Measurements from ENCODE around the gene PACSIN2.

Gene PACSIN2

DNA sequence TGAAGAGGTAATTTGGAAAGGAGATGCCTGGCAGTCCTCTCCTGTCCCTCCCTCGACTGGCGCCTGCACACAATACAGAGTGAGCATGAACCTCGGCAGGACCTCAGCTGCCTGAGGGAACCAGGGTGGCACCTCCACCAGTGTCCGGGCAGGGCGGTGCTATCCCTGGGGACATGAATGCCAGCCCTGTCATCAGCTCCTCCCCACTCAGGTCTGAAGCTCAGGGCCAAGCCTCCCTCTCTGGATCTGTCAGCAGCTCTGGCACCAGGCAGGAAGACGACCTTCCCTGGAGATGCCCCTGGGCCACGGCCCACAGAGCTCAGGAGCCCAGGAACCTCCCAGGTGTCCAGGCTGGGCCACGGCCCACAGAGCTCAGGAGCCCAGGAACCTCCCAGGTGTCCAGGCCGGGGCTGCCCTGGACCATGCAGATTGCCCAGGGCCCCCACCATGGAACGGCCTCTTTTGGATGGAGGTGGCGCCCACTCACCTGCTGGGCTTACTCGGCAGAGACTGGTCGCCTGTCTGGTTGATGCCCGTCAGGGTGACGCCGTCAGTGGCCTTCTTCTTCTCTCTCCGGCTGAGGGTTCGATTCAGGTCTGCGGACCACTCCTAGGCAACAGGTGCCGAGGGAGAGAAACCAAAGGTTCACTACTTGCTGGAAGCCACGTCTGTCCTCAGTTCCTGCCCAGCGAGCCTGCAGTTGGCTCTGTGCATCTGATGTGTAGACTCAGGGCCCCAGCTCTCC is 136.2 kb downstream of the PACSIN2 start:
- DNase-seq = no peak

GRCh38 chr22:42877597-42878340 is 137.2 kb downstream of the PACSIN2 start:
- DNase-seq = no peak

- no peak for DNase-seq
Measured at GRCh38 chr22:42877158-42877557, 137.8 kb downstream of the PACSIN2 start.

DNA sequence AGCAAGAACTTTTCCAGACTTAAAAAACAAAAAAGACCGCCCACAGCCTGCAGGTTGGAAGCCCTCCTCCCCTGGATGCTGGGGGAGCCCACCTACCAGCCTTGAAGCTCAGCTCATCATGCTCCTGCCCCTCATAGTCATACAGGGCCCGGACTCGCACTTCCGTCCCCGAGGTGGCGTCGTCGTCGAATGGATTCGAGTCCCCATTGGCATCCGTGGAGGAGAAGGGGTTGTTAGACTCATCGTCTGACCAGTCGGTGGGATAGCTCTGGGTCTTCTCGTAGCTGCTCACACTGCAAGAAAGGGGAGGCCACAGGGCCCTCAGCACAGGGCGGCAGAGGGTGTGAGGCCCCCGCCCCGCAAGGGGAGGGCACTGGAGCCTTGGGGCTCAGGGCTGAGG is 138.9 kb downstream of the PACSIN2 start:
- DNase-seq = no peak

DNA sequence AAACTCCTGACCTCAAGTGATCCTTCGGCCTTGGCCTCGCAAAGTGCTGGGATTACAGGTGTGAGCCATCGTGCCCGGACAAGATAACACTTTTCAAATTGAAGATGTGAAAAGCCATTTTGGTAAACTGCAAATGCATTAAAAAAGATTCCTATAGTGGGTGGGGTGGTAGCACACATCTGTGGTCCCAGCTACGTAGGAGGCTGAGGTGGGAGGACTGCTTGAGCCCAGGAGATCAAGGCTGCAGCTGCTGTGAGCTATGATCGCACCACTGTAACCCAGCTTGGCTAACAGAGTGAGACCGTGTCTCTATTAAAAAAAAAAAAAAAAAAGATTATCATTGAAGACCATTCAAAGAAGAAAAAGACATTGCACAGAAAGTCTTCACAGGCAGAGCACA is 140.9 kb downstream of the PACSIN2 start:
- no peak for DNase-seq

DNA sequence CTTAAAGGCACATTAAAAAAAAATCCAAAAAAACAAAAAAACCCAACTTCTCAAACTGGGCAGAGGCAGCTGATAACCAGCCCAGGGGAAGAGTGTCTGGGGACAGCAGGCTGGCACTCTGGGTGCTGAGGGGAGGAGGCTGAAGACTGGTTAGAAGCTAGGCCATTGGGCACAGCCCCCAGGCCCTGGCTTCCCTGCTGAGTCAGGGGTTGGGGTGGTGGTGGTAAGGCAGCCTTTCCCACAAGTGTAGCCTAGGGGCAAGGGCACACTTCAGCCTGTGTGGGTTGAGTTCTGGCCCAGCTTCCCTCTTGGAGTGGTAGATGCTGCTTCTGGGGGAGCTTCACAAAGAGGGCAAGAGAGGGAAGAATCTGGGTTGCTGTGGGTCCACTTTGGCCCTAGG is 141.6 kb downstream of the PACSIN2 start:
- no peak for DNase-seq

DNA sequence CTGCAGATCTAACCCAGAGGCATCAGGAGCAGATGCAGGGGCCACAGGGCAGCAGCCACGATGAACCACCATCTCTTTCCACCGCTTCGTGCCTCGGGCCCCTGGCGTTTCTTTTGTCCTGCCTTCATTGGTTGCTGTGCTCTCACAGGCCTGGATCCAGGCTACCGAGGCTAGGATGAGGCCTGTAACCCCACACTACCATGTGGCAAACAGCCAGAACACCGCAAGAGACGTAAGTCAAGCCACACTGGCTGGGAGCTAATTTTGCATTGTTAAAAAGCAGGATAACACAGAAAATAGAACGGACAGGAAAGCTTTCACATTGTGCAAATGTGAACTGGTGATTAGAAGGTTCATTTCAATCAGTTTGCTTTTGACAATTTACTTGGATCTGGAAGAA is 142.1 kb downstream of the PACSIN2 start:
- DNase-seq = no peak

DNA sequence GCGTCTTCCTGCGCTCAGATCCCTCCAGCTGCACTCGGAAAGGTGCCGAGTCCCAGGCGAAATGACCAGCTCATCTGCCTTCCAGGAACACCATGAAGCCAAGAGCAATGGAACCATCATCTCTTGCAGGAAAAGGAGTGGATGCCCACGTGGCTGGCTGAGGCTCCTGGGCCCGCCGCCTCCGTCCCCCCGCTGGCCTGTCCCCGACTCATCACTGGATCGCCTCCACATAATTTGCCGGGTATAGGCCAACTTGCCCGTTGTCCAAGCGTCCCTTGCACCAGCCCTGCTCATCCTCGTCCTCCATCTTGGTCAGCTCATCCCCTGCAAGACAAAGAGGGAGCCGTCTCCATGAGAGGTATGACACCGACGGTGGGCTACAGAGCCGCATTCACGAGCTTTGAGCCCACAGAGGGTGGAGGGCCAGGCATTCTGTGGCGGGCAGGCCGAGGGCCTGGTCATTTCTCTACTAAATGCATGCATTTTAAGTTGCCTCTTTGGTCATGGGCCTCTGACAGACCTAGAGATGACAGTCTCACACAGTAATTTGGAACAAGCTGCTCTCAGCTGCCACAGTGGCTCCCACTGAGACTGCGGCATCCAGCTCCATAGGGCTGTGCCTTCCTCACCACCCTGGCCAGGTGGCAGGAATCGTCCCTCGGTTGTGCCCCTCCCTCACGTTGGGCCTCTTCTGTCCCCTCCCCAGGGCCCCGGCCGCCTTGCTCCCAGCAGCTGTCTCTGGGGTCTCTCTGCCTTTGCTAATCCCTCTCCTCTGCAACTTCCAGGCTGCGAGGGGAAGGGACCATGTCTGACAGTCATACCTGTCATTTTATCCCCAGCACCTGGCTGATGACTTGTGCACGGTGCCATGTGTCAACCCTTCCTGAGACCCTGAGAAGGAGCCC is 143.6 kb downstream of the PACSIN2 start:
- no peak for DNase-seq

DNA sequence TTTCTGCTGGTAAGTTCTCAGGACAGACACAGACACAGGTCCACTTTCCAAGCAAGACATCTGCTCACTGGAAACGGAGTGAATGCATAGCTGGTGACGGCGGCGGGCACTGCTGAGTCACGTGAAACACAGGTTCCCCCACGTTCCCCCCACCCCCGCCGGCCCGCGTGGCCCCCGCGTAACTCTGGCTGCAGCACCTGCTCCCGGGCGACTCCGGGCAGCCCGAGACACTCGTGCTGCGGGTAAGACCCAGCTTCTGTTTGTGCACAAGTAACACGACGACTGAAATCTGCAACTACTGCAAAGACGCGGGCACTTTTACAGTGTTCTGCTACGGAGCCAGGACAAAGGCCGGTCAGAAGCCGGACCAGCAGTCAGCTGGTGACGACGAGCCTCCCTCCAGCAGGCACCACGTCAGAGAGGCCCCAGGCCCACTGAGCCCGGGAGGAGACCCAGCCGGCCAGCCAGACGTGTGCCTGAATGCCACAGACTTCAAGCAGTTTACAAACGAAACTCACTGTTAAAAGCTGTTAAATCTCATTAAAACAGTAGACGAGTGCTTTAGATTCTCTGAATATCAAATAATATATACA is 145.0 kb downstream of the PACSIN2 start:
- DNase-seq = no peak

- no peak for DNase-seq
Measured at GRCh38 chr22:42869463-42869862, 145.5 kb downstream of the PACSIN2 start.

GRCh38 chr22:42868751-42869251 is 146.1 kb downstream of the PACSIN2 start:
- DNase-seq = no peak

- no peak for DNase-seq
Measured at GRCh38 chr22:42866100-42866499, 148.8 kb downstream of the PACSIN2 start.

GRCh38 chr22:42865536-42865935 is 149.4 kb downstream of the PACSIN2 start:
- DNase-seq = no peak

DNA sequence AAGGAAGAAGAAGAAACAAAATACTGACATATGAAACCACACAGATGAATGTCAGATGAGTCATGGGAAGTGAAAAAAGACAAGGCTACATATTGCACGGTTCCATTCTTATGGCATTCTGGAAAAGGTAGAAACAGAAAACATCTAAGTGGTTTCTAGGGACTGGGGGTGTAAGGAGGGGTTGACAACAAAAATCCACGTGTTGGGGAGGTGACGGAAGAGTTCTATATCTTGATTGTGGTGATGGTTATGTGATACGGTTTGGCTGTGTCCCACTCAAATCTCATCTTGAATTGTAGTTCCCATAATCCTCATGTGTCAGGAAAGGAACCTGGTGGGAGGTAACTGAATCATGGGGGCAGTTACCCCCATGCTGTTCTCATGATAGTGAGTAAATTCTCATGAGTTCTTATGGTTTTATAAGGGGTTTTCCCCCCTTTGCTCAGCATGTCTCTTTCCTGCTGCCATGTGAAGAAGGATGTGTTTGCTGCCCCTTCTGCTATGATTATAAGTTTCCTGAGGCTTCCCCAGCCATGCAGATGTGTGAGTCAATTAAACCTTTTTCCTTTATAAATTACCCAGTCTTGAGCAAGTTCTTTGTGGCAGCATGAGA is 151.5 kb downstream of the PACSIN2 start:
- no peak for DNase-seq

DNA sequence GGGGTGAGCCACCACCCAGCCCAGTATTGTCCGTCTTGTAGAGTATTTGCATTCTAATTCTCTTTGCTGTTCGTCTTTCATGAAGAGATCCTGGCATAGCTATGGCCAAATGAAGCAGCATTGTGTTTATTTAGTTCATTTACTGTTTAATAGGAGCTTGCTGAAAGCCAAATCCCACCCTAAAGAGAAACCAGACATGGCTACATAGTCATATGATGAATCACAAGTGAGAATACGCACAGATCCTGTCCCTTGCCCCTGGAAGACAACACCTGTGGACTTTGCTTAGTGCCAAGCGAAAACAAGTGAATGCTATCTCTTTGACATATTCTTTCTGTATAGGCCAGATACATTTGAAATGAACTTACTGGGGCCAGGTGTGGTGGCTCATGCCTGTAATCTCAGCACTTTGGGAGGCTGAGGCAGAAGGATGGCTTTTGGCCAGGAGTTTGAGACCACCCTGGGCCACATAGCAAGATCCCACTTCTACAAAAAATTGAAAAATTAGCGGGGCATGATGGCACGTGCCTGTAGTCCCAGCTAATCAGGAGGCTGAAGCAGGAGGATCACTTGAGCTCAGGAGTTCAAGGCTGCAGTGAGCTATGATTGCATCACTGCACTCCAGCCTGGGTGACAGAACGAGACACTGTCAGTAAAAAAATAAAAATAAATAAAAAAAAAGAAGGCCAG is 152.8 kb downstream of the PACSIN2 start:
- no peak for DNase-seq

- DNase-seq = no peak
Measured at GRCh38 chr22:42860968-42861367, 154.0 kb downstream of the PACSIN2 start.

DNA sequence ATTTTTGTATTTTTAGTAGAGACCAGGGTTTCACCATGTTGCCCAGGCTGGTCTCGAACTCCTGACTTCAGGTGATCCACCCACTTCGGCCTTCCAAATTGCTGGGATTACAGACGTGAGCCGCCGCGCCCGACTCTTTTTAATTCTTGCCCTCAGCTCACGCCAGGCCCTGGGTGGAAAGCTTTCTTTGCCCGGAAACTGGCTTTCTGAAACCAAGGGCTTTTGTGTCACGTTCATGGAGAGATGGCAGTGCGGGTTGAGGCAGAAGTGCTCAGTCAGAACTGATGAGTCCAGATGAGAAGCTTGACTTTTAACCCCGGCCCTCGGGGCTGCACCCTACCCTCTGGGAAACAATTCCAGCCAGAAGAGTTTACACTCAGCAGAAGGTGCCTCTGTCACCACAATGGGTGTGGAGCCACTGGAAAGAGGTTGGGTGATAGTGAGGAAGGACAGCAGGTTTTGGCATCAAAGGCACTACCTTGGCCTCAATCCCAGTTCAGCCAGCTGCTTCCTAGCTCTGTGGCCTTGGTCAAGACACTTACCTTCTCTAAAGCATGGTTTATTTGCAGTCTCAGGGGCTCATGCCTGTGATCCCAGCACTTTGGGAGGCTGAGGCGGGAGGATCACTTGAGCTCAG is 157.0 kb downstream of the PACSIN2 start:
- no peak for DNase-seq

GRCh38 chr22:42856865-42857704 is 157.9 kb downstream of the PACSIN2 start, which contains the start of gene ARFGAP3:
TSS of gene ARFGAP3 (minus strand) at chr22:42857273. CDS start at chr22:42857182, 91 bp downstream.
- peak; percentile 92 for DNase-seq

DNA sequence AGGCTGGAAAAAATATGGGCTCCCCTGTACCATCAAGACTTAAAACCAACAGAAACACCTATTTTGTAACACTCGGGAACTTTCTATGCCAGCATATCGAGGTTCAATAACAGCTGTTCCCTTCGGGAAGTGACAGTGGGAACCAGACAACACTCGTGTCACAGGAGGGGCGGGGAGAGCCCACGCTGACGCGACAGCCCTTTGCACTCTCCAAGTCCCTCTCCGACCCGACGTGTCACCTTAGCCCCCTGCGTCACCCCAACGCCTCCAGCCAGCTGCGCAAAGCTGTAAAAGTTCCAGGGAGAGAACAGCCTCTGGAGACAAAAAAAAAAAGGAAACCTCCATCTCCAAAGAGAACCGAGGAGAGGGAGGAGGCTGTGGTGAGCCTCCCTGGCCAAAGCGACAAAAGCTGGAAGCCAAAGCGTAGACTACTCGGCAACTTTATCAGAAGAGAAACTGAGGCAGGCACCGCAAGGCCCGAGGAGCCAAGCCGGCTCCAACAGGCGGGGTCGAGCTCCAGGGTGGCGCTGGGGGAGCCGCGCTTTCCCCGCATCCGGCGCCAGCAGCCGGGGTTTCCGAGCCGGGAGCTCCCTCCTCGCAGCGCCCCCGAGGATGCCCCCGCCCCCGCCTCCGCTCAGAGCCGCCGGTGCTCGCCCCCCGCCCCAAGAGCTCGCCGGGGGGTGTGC is 158.6 kb downstream of the PACSIN2 start:
- peak; percentile 31 for DNase-seq

DNA sequence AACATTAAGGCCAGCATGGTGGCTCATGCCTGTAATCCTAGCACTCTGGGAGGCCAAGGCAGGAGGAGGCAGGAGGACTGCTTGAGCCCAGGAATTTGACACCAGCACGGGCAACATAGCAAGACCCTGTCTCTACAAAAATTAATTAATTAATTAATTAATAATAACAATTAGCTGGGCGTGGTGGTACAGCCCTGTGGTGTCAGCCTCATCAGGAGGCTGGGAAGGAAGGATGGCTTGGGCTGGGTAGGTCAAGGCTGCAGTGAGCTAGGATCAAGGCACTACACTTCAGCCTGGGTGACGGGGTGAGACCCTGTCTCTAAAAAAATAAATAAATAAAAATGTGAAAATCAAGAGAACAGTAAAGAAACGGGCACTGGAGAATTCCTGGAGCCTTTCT is 159.2 kb downstream of the PACSIN2 start:
- no peak for DNase-seq
